Activated naive CD8-positive, alpha-beta T cell treated with anti-CD3 and anti-CD28 coated beads, Interleukin-2, amount 10 ng/mL, durations not matched to agents 7 days and 5 days (primary cell): ENCODE measurements around the gene HOXB1. TPM values are rescaled to one million over a fixed set of nuclear protein-coding genes. Genes with fewer than 3 reads are reported as not detected.

ENCODE experiments used
- ATAC-seq: fragments of 150-1000 bp; cut with Tn5 transposase; one replicate; pipeline ENCODE4 v1.10.0; 2021; ENCODE audit warnings: low read depth, moderate library complexity
- POLR2A ChIA-PET: fragments of 350-600 bp; sonication (Branson Sonifier 250); formaldehyde crosslinking; loops from one replicate; lab custom pipeline; 2021; ENCODE audit warnings: antibody characterized with exemption; lab: Charles Lee
- DNase-seq: peaks from one replicate; pipeline ENCODE4 v3.0.0; 2021
- H3K27ac Mint-ChIP-seq: one replicate; pipeline ENCODE4 v1.8.0; 2022; ENCODE audit warnings: mild to moderate bottlenecking, mixed read lengths
- H3K27me3 Mint-ChIP-seq: one replicate; pipeline ENCODE4 v1.8.0; 2022; ENCODE audit warnings: mild to moderate bottlenecking, moderate library complexity, mixed read lengths
- H3K36me3 Mint-ChIP-seq: one replicate; pipeline ENCODE4 v1.8.0; 2021; ENCODE audit warnings: mild to moderate bottlenecking, mixed read lengths
- H3K4me1 Mint-ChIP-seq: one replicate; pipeline ENCODE4 v1.8.0; 2021; ENCODE audit warnings: mixed read lengths
- H3K4me3 Mint-ChIP-seq: one replicate; pipeline ENCODE4 v1.8.0; 2022; ENCODE audit warnings: mild to moderate bottlenecking, moderate library complexity, mixed read lengths
- H3K9me3 Mint-ChIP-seq: one replicate; pipeline ENCODE4 v1.8.0; 2021; ENCODE audit warnings: mixed read lengths
- total RNA-seq, 2 experiments: library from RNA; stranded (reverse); gene quantifications; one replicate each; pipeline ENCODE4 v1.2.3, GENCODE V29; 2021

HOXB1 gene
- total RNA-seq, 2 experiments from 2014 or later: not detected

- peaks cover 3% of the 10 kb centered on the region for H3K36me3 Mint-ChIP-seq
- peaks cover 54% of the 10 kb centered on the region for H3K27me3 Mint-ChIP-seq
- no peaks in the 10 kb centered on the region for H3K9me3 Mint-ChIP-seq
- no peak for ATAC-seq
- H3K4me1 Mint-ChIP-seq: no peaks in the 10 kb centered on the region
- DNase-seq: no peak
- POLR2A ChIA-PET: interaction anchor here (0.6 to 1.1 kb wide), 2 partner anchors 15 to 38 kb away, joined by 4 read pairs; no protein-coding TSS in a partner anchor
- H3K27ac Mint-ChIP-seq: no peak overlapping the region
- H3K4me3 Mint-ChIP-seq: no peak overlapping the region
These were observed 3.9 kb downstream of the HOXB1 start for GRCh38 chr17:48526608-48527546.

- Mint-ChIP-seq H3K4me1 (peaks cover 5% of the 10 kb centered on the region), H3K27me3 (peaks cover 62% of the 10 kb centered on the region), H3K4me3 (no peak overlapping the region), H3K9me3 (no peaks in the 10 kb centered on the region), H3K27ac (no peak overlapping the region), H3K36me3 (peaks cover 3% of the 10 kb centered on the region)
- DNase-seq (no peak), ATAC-seq (no peak)
- POLR2A ChIA-PET: no interaction called here
These were observed 7.8 kb downstream of the HOXB1 start for GRCh38 chr17:48523010-48523409.

- POLR2A ChIA-PET: interaction anchor here (1.2 kb wide), 1 partner anchor 9 kb away, joined by 3 read pairs; no protein-coding TSS in a partner anchor
- Mint-ChIP-seq H3K36me3 (peaks cover 3% of the 10 kb centered on the region), H3K4me1 (peaks cover 12% of the 10 kb centered on the region), H3K4me3 (no peak overlapping the region), H3K27ac (no peak overlapping the region), H3K9me3 (no peaks in the 10 kb centered on the region), H3K27me3 (peaks cover 65% of the 10 kb centered on the region)
- DNase-seq: no peak
- no peak for ATAC-seq
These were observed 8.7 kb downstream of the HOXB1 start for GRCh38 chr17:48522031-48522653.

GRCh38 chr17:48520631-48521079 lies 10.2 kb downstream of the HOXB1 start:
- Mint-ChIP-seq H3K36me3 (peaks cover 4% of the 10 kb centered on the region), H3K4me3 (no peak overlapping the region), H3K27me3 (peaks cover 65% of the 10 kb centered on the region), H3K27ac (no peak overlapping the region), H3K4me1 (peaks cover 14% of the 10 kb centered on the region), H3K9me3 (no peaks in the 10 kb centered on the region)
- DNase-seq (no peak), ATAC-seq (no peak)
- POLR2A ChIA-PET: interaction anchor here (0.9 kb wide), 1 partner anchor 15 kb away, joined by 4 read pairs; no protein-coding TSS in a partner anchor

DNA sequence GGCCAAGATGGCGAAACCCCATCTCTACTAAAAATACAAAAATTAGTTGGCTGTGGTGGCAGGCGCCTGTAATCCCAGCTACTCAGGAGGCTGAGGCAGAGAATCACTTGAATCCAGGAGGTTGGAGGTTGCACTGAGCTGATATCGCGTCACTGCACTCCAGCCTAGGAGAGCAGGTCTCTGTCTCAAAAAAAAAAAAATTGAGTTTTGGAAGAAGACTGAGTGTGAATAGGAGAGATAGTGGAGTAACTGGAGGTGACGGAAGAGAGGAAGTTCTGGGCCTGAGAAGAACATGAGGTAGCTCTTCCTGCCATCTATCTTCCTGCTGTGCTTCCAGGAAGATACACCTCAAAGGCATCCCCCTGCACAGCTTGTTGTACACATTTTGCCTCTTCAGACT lies 11.4 kb downstream of the HOXB1 start:
- no peak for DNase-seq
- POLR2A ChIA-PET: interaction anchor here (0.7 kb wide), 1 partner anchor 13 kb away, joined by 3 read pairs; no protein-coding TSS in a partner anchor

GRCh38 chr17:48517478-48517877 lies 13.3 kb downstream of the HOXB1 start:
- H3K4me1 Mint-ChIP-seq: peaks cover 38% of the 10 kb centered on the region
- no peak overlapping the region for H3K27ac Mint-ChIP-seq
- POLR2A ChIA-PET: interaction anchor here (1.3 kb wide), 1 partner anchor 11 kb away, joined by 3 read pairs; no protein-coding TSS in a partner anchor
- no peak overlapping the region for H3K4me3 Mint-ChIP-seq
- H3K9me3 Mint-ChIP-seq: no peaks in the 10 kb centered on the region
- DNase-seq (no peak), ATAC-seq (no peak)
- peaks cover 49% of the 10 kb centered on the region for H3K27me3 Mint-ChIP-seq
- peaks cover 3% of the 10 kb centered on the region for H3K36me3 Mint-ChIP-seq

More for the DNA sequence above, 11.4 kb downstream of the HOXB1 start:
- ATAC-seq: no peak
- H3K4me1 Mint-ChIP-seq: peaks cover 20% of the 10 kb centered on the region
- peaks cover 2% of the 10 kb centered on the region for H3K36me3 Mint-ChIP-seq
- H3K27ac Mint-ChIP-seq: peak overlapping the region; percentile 39
- no peaks in the 10 kb centered on the region for H3K9me3 Mint-ChIP-seq
- peak overlapping the region; percentile 36 for H3K4me3 Mint-ChIP-seq
- H3K27me3 Mint-ChIP-seq: peaks cover 65% of the 10 kb centered on the region

GRCh38 chr17:48515925-48516900 lies 14.6 kb downstream of the HOXB1 start:
- peaks cover 7% of the 10 kb centered on the region for H3K36me3 Mint-ChIP-seq
- DNase-seq: no peak
- POLR2A ChIA-PET: interaction anchor here (0.7 to 1.3 kb wide), 3 partner anchors 10 to 72 kb away, joined by 3 to 4 read pairs (median 3); no protein-coding TSS in a partner anchor
- H3K27ac Mint-ChIP-seq: no peak overlapping the region
- no peak for ATAC-seq
- H3K4me1 Mint-ChIP-seq: peaks cover 46% of the 10 kb centered on the region
- no peak overlapping the region for H3K4me3 Mint-ChIP-seq
- peaks cover 45% of the 10 kb centered on the region for H3K27me3 Mint-ChIP-seq
- H3K9me3 Mint-ChIP-seq: no peaks in the 10 kb centered on the region

DNA sequence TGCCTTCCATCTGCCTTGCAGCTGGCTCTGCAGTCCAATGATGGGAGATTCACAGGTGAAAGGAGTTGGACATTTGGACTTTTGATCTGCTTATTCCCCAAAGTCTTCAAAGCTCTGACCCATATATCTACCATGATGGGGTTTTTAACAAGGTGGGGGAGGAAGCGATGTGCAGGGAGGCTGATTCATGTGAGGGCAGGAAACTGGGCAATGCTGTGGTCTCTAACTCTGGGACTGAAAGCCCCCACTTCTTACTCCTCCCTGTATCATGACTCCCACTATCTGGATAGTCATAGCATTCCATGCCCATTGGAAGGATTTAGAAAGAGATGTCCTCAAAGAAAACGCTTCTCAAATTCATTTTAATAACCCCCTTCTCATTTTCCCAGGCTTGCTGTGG lies 16.3 kb downstream of the HOXB1 start:
- Mint-ChIP-seq H3K36me3 (peaks cover 7% of the 10 kb centered on the region), H3K4me3 (peak overlapping the region; percentile 31), H3K27me3 (peaks cover 35% of the 10 kb centered on the region), H3K4me1 (peaks cover 51% of the 10 kb centered on the region), H3K9me3 (no peaks in the 10 kb centered on the region), H3K27ac (peak overlapping the region; percentile 65)
- POLR2A ChIA-PET: interaction anchor here (0.9 to 2.2 kb wide), 3 partner anchors 9 to 32 kb away, joined by 3 to 13 read pairs (median 3); no protein-coding TSS in a partner anchor
- no peak for DNase-seq
- ATAC-seq: no peak

DNA sequence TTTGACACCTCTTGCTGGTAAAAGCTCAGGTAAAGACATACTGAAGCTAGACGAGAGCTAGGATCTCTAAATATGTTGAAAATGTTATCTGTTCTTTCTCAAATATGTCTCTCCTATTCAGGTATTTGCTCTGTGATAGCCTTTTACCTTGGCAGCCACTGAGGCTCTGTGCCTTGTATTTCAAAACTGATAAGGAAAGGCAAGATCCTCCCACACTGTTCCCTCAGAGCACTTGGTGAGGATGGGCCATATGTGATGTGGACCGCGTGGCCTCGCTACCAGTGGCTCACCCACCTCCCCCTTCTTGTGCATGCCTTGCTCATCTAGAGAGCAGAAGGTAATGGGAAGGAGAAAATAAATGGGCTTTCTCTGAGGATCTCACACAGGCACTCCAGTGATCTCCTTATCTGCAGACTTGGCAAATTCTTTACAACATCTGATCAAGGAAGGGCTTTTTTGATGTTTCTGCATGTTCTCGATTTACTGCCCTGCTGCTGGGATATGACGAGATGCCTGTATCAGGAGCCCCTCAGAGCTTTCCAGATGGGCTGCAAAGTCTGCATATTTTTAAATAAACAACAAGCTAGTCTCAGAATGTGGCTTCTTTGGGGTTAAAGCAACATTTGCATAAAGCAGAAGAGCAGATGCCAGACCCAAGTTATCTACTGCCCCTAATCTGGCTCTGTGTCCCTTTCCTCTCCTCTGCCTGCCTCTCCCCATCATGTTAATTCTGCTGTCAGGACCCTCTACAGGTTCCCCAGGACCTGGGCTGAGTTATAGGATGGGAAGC lies 16.9 kb downstream of the HOXB1 start:
- H3K27me3 Mint-ChIP-seq: peaks cover 34% of the 10 kb centered on the region
- peaks cover 7% of the 10 kb centered on the region for H3K36me3 Mint-ChIP-seq
- peaks cover 49% of the 10 kb centered on the region for H3K4me1 Mint-ChIP-seq
- no peak for ATAC-seq
- no peak for DNase-seq
- peak overlapping the region; percentile 85 for H3K4me3 Mint-ChIP-seq
- H3K9me3 Mint-ChIP-seq: peaks cover 1% of the 10 kb centered on the region
- H3K27ac Mint-ChIP-seq: peak overlapping the region; percentile 95
- POLR2A ChIA-PET: interaction anchor here (0.9 to 2.2 kb wide), 7 partner anchors 8 to 33 kb away, joined by 3 to 21 read pairs (median 3); no protein-coding TSS in a partner anchor

GRCh38 chr17:48513097-48513496 lies 17.7 kb downstream of the HOXB1 start:
- DNase-seq (no peak), ATAC-seq (peak; percentile 57)
- peaks cover 1% of the 10 kb centered on the region for H3K9me3 Mint-ChIP-seq
- H3K27ac Mint-ChIP-seq: peak overlapping the region; percentile 95
- POLR2A ChIA-PET: interaction anchor here (0.9 to 2.2 kb wide), 5 partner anchors 9 to 34 kb away, joined by 3 to 21 read pairs (median 5); no protein-coding TSS in a partner anchor
- peaks cover 34% of the 10 kb centered on the region for H3K27me3 Mint-ChIP-seq
- H3K36me3 Mint-ChIP-seq: peaks cover 7% of the 10 kb centered on the region
- peaks cover 49% of the 10 kb centered on the region for H3K4me1 Mint-ChIP-seq
- H3K4me3 Mint-ChIP-seq: peak overlapping the region; percentile 85

DNA sequence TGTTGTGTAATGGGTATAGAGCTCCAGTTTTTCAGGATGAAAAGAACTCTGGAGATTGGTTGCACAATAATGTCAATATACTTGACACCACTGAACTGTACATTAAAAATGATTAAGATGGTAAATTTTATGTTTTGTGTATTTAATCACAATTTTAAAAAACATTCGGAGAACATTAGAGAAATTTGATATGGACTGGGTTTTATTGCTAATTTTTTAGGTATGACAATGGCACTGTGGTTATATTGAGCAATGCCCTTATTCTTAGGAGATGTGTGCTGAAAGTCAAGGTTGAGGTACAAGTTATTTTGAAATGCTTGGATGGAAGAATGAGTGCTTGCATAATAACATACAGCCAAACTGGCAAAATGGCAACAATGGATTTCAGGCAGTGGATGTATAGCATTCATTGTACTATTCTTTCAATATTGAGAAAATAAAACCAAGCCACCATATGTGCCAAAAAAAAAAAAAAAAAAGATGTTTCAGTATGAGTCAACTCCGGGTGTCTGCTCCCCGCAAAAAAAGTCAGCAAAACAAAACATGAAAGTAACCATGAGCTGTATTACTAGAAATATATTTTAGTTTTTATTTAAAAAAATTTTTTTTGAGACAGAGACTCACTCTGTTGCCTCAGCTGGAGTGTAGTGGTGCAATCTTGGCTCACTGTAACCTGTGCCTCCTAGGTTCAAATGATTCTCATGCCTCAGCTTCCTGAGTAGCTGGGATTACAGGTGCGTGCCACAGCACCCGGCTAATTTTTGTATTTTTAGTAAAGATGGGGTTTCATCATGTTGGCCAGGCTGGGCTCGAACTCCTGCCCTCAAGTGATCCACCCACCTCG lies 19.8 kb downstream of the HOXB1 start:
- POLR2A ChIA-PET: interaction anchor here (0.5 to 1.7 kb wide), 12 partner anchors 8 to 511 kb away, joined by 3 to 9 read pairs (median 4); no protein-coding TSS in a partner anchor
- Mint-ChIP-seq H3K27ac (peak overlapping the region; percentile 95), H3K4me3 (peak overlapping the region; percentile 59), H3K9me3 (peaks cover 1% of the 10 kb centered on the region), H3K4me1 (peaks cover 46% of the 10 kb centered on the region), H3K36me3 (peaks cover 8% of the 10 kb centered on the region), H3K27me3 (peaks cover 18% of the 10 kb centered on the region)
- peak; percentile 82 for ATAC-seq
- peak; percentile 46 for DNase-seq
